CD4-positive, alpha-beta T cell treated with Interleukin-1 beta for 1 hour (primary cell): ENCODE results near the gene SCML1.

ENCODE experiments used
- DNase-seq, 2 donors: peaks; one replicate each; pipeline ENCODE4 v3.0.0-alpha.2; 2020 to 2022

SCML1 gene

GRCh38 chrX:17801431-17801830 lies 64.1 kb downstream of the SCML1 start:
- no peak for DNase-seq

DNA sequence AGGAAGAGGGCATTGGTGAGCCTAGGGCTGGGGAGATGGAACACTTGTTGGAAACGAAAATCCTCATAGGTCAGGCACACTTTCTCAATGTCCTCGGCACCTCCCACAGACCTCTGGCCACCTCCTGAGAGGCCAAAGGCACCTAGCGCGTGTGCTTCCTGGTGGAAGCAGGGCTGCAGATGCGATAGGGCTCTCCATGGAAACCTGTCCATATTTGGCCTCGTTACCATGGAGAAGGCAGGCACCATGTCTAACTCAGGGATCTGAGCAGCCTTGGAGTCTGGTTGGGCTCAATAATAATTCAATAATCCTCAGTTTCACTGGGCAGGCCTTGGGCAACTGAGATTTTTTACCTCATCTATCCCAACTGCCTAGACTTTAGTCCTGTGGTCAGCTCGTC lies 65.5 kb downstream of the SCML1 start:
- DNase-seq, result no peak

GRCh38 chrX:17803449-17803848 lies 66.2 kb downstream of the SCML1 start:
- no peak for DNase-seq
